Body of pancreas (tissue), 4 donors: Measurements from ENCODE around the gene NPHP4. TPM values are rescaled to one million over a fixed set of nuclear protein-coding genes. Genes with fewer than 3 reads are reported as not detected.

Source experiments
- ATAC-seq: fragments of 150-250 bp; one replicate; pipeline ENCODE4 v1.9.1; 2016
- DNase-seq, 4 donors: peaks; one replicate each; pipeline ENCODE4 v3.0.0-alpha.2; 2019
- H3K27ac ChIP-seq, 4 donors: fragments of 200-600 bp; sonication (generic); 1 replicate in 3 of 4; 2 replicates in 1 of 4; pipeline versions ENCODE4 v1.5.1 to v1.6.1; 2016 to 2019; ENCODE audit warnings: mild to moderate bottlenecking in 1 of 4, mixed read lengths in 1 of 4, moderate library complexity in 1 of 4
- H3K27me3 ChIP-seq, 2 donors: fragments of 200-600 bp; sonication (generic); one replicate each; pipeline ENCODE4 v1.6.0; 2016; ENCODE audit warnings: mild to moderate bottlenecking in 1 of 2
- H3K36me3 ChIP-seq, 2 donors: fragments of 200-600 bp; sonication (generic); replicated peaks in 1 of 2; 2 replicates each; pipeline ENCODE4 v1.5.1; 2016; ENCODE audit warnings: low read depth in 2 of 2; ENCODE audit not compliant: insufficient read depth in 1 of 2
- H3K4me1 ChIP-seq: fragments of 200-600 bp; sonication (generic); one replicate; pipeline ENCODE4 v1.6.0; 2016
- H3K4me3 ChIP-seq, 2 donors: fragments of 200-600 bp; sonication (generic); 1 replicate in 1 of 2; 2 replicates in 1 of 2; pipeline ENCODE4 v1.5.1; 2016 to 2019
- H3K9me3 ChIP-seq, 3 donors: fragments of 200-600 bp; sonication (generic); 1 replicate in 2 of 3; 2 replicates in 1 of 3; pipeline ENCODE4 v1.5.1; 2016
- POLR2A ChIP-seq, 3 donors: fragments of 450-650 bp; IDR thresholded peaks; one replicate each; pipeline ENCODE4 v1.6.1; 2016; ENCODE audit warnings: antibody characterized with exemption in 3 of 3, mild to moderate bottlenecking in 2 of 3
- WGBS, 2 donors: methylation state at CpG; one replicate each; pipeline ENCODE4 v1.1.5; 2017; 5-methylcytosine and 5-hydroxymethylcytosine counted together
- intact Hi-C: fragments of 100-400 bp; cut with DNase I; formaldehyde crosslinking; loops from one replicate; pipeline ENCODE4 v1.15.1; 2023
- total RNA-seq, 2 donors: library from RNA; depleted of rRNA; stranded (reverse); fragments of >200 nt; gene quantifications; one replicate each; pipeline ENCODE4 v1.1.0, GENCODE V29; 2016
- TF ChIP-seq, protein P1 (sequence below), 7 experiments: fragments of 450-650 bp in 4 of 7; fragments of 200-600 bp in 3 of 7; sonication (generic) in 3 of 7; IDR thresholded peaks; one replicate each; pipeline ENCODE4 v1.5.1; 2016 to 2019; ENCODE audit warnings: antibody characterized with exemption in 7 of 7

The NPHP4 gene
- total RNA-seq, 2 donors from 2014 or later = 10.4 to 48.5 TPM

DNA sequence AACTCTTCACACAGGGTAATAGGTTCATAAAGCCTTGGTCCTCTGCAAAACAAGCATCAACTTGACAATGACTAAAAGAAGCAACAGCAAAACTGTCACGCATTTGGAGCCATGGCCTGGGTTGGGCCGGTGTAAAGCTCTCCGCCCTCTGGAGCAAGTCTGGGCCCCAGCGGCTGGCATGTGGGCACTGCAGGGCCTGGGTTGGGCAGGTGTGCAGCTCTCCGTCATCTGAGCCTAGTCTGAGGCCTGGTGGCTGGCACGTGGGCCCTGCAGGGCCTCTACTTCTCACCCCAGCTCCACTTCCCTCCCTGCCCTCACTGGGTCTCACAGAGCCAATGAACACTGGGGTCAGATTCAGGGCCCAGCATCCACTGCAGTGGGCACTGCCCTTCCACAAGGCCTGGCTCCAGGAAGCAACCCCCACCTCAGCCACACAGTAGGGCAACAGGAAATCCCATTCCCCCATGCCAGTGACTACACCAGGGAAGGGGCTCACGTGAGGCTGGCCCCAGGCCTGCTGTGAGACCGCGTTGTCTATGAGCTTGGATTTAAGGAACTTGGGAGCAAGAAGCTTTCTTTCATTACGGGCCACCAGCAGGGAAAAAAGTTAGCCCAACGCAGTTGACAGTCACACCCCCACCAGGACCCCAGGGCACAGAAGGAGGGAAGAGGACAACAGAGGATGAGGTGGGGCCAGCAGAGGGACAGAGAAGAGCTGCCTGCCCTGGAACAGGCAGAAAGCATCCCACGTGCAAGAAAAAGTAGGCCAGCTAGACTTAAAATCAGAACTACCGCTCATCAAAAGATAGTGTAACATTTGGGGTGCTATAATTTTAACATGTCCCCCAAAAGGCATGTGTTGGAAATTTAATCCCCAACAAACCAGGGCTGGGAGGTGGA, 52.7 kb downstream of the NPHP4 start:
- Histone ChIP-seq H3K9me3 (no peaks in the 10 kb centered on the region), H3K27me3 (no peaks in the 10 kb centered on the region), H3K4me3 (no peak overlapping the region), H3K4me1 (no peaks in the 10 kb centered on the region), H3K36me3 (no peaks in the 10 kb centered on the region), H3K27ac (no peak overlapping the region)
- ATAC-seq (no peak), DNase-seq (no peak)
- TF ChIP-seq, protein P1, sequence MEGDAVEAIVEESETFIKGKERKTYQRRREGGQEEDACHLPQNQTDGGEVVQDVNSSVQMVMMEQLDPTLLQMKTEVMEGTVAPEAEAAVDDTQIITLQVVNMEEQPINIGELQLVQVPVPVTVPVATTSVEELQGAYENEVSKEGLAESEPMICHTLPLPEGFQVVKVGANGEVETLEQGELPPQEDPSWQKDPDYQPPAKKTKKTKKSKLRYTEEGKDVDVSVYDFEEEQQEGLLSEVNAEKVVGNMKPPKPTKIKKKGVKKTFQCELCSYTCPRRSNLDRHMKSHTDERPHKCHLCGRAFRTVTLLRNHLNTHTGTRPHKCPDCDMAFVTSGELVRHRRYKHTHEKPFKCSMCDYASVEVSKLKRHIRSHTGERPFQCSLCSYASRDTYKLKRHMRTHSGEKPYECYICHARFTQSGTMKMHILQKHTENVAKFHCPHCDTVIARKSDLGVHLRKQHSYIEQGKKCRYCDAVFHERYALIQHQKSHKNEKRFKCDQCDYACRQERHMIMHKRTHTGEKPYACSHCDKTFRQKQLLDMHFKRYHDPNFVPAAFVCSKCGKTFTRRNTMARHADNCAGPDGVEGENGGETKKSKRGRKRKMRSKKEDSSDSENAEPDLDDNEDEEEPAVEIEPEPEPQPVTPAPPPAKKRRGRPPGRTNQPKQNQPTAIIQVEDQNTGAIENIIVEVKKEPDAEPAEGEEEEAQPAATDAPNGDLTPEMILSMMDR (IDR thresholded peaks at IDR 0.05) = no peak
- WGBS, 2 donors = 94 to 96% methylated on average over 11 to 13 of the region's 13 CpGs
- intact Hi-C loops = no loop called here

GRCh38 chr1:5938101-5938646, 54.1 kb downstream of the NPHP4 start:
- TF ChIP-seq, protein P1 (IDR thresholded peaks at IDR 0.05) = no peak
- Histone ChIP-seq H3K4me3 (no peak overlapping the region), H3K9me3 (no peaks in the 10 kb centered on the region), H3K4me1 (no peaks in the 10 kb centered on the region), H3K27me3 (no peaks in the 10 kb centered on the region), H3K36me3 (no peaks in the 10 kb centered on the region), H3K27ac (no peak overlapping the region)
- intact Hi-C loops = no loop called here
- no peak for DNase-seq
- WGBS, 2 donors = 91 to 94% methylated on average over 7 to 17 of the region's 17 CpGs
- ATAC-seq = no peak

- 86% methylated on average over 9 of the region's 9 CpGs for WGBS, 2 donors
- no peaks in the 10 kb centered on the region for H3K4me1 ChIP-seq
- no peak overlapping the region for H3K4me3 ChIP-seq
- no peak for ATAC-seq
- no peaks in the 10 kb centered on the region for H3K27me3 ChIP-seq
- H3K9me3 ChIP-seq = no peaks in the 10 kb centered on the region
- DNase-seq = no peak
- no peak for TF ChIP-seq POLR2A (IDR thresholded peaks at IDR 0.05)
- TF ChIP-seq, protein P1 (IDR thresholded peaks at IDR 0.05) = no peak
- intact Hi-C loops = no loop called here
- no peak overlapping the region for H3K27ac ChIP-seq
- H3K36me3 ChIP-seq = no peaks in the 10 kb centered on the region
These were observed 54.8 kb downstream of the NPHP4 start for GRCh38 chr1:5937373-5937857.

GRCh38 chr1:5936621-5937372, 55.4 kb downstream of the NPHP4 start:
- no peak for TF ChIP-seq POLR2A (IDR thresholded peaks at IDR 0.05)
- TF ChIP-seq, protein P1 (IDR thresholded peaks at IDR 0.05) = no peak
- DNase-seq (no peak), ATAC-seq (no peak)
- Histone ChIP-seq H3K9me3 (no peaks in the 10 kb centered on the region), H3K4me3 (no peak overlapping the region), H3K4me1 (no peaks in the 10 kb centered on the region), H3K27me3 (no peaks in the 10 kb centered on the region), H3K27ac (no peak overlapping the region), H3K36me3 (no peaks in the 10 kb centered on the region)
- intact Hi-C loops = no loop called here
- 86 to 90% methylated on average over 9 to 13 of the region's 13 CpGs for WGBS, 2 donors
